Activated CD4-positive, alpha-beta T cell treated with anti-CD3 and anti-CD28 coated beads for 48 hours (primary cell): ENCODE results near the gene KLHL29.

Experiments
- DNase-seq: peaks from one replicate; pipeline ENCODE4 v3.0.0-alpha.2; 2020

KLHL29 gene

DNA sequence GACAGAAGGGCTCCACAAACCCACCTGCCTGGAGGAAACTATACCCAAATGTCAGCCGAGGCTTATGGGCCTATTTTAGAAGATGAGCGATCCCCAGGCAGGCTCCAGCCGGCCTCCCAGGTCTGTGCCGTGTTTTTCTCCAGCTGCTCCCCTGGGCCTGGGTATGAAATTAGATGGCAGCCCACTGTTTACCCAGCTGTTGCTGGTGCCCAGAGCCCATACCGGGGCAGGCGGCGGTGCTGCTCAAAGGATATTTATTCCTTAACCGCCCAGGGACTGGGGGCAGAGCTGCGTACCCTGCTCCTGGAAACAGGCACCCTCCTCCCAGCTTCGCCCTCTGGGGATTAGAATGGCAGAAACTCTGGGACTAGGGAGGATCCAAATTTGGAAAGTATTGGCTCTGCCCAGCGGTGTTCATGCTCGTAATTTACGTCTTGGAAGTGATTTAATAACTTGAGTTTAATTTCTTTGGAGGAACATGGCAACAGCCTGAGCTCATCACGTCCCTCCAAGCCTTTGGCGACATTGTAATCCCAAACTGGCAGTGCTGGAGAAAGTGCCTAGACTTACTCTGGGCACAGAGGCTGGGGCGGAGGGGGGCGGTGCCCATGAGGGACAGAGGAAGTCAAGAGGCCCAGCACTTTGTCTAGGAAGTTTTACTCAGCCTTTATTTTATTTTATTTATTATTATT lies 199.2 kb downstream of the KLHL29 start:
- DNase-seq, result no peak

DNA sequence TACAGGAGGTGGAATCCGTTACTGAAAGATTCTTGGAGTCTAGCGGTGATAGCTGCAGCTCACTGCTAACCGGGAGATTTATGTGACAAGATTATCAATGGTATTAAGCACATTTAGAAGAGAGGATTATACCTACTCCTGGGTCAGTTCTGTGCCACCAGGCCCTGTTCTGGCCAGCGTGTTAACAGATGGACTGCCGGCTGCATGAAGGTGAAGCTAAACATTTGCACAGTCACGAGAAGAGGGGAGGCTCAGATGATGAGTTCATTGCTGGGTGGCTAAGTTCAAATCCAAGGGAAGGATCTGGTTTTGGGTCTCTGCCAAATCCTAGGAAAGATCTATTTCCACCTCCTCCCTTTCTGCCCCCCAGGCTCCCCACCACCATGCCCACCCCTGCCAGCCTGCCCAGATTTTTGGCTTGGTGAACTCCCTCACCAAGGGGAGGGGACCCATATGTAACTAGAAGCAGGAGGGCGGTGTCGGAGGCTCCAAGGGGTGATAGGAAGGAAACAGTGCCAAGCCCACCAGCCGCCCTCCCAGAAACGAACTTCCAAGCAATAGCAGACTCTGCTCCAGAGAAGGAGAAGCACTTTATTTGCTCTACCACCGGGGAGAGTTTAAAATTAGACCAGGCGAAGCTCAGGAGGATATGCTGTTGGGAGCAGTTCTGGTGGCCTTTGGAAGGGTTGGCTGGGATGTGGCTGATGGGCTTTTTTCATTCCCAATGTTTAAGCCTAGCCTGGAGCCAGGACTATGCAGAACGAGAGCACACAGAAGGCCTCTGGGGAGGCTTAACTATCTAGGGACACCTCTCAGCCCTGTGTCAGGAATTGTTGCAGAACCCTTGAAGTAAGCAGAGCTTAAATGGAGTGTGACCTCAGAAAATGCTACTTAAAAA lies 200.5 kb downstream of the KLHL29 start:
- no peak for DNase-seq

DNA sequence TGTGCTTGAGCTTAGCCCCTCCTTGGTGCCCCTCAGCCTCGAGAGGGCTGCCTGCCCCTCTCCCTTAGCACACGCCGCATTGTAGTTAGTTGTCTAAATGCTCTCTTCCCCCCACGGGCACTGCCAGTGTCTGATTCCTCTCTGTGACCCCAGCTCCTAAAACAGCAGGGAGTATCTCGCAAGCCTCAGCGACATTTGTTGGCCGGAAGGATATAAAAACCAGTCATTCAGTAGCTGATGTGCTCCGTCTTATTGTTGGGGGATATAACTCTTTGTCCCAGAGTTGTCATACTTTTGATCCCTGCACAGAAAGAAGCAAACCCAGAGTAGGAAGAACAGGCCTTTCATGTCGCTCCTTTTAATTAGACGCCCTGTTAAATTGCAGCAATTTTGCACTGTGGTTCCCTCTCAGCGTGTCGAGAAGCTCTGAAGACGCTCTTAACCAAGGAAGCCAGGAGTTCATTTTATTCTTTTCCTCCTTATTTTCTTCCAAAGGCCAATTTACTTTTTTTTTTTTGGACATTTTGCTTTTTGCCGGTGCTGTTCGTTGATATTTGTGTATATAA lies 201.8 kb downstream of the KLHL29 start:
- DNase-seq, result no peak

- DNase-seq, result no peak
Measured at GRCh38 chr2:23587341-23587880, 202.4 kb downstream of the KLHL29 start.

- DNase-seq, result no peak
Measured at GRCh38 chr2:23588106-23588505, 203.1 kb downstream of the KLHL29 start.

GRCh38 chr2:23588508-23589201 lies 203.7 kb downstream of the KLHL29 start:
- DNase-seq, result no peak

DNA sequence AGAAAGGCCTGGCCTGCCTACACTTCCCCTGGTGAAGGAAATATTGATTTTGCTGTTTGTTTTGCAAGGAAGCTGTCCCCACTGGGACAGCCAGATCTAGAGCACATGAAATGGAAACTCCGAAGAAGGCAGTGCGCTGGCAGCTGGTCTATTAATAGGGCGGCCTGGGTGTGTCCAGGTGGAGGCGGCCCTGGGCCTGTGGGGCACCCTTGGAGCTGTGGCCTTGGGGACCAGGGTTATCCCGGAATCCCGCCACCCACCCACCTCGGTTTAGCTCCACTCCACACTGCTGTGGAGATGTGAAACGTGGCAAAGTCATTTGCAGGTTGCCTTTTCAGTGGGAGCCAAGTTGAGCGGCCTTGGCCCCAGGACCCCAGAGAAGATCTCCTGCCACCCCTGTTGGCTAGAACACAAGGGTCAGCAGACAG lies 204.3 kb downstream of the KLHL29 start:
- DNase-seq, result no peak

DNA sequence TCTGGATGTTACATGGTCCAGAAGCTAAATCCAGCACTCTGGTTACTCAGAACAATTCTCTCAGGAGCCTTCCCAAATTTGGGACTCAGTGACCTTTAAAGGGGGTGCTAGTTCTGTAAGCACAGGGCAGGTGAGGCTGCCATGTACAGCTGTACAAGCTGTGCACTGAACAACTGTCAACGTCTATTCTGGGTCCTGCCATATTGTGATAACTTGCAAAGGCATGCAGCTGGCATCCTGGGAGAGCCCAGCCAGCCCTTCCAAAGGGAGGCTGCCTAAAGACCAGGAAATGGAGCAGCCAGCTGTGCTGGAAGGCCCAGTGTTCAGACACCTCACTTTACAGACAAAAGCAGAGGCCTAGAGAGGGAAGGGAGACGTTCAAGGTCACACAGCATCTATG lies 204.8 kb downstream of the KLHL29 start:
- no peak for DNase-seq

DNA sequence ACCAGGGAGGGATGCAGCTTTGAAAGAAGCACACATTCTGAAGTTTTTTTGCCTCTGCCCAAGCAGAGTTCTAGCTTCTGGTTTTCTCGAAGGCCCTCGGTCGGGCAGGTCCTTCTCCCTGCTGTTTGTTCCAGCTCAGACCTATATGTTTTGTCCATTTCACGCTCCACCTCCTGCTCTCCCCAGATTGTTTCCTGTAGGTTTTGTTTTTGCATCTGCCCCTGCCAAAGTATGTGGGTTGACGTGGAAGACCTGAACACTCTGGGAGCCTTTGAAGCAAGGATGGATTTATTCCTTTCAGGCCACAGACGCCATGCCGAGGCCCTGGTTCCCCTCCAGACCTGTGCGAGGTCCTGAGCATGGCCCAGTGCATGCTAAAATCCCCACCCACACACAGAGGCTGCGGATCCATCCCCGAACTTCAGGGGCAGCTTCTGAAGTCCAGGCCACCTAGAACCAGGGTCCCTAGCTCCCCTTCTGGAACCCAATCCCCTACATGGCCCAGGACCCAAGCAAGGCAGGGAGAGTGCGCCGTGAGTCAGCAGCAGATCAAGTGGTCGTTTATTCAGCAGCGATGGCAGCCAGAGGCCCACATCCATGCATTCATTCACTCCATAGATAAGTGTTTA lies 205.4 kb downstream of the KLHL29 start:
- DNase-seq, result no peak

- no peak for DNase-seq
Measured at GRCh38 chr2:23591111-23591510, 206.1 kb downstream of the KLHL29 start.

- DNase-seq, result no peak
Measured at GRCh38 chr2:23592061-23592685, 207.2 kb downstream of the KLHL29 start.

DNA sequence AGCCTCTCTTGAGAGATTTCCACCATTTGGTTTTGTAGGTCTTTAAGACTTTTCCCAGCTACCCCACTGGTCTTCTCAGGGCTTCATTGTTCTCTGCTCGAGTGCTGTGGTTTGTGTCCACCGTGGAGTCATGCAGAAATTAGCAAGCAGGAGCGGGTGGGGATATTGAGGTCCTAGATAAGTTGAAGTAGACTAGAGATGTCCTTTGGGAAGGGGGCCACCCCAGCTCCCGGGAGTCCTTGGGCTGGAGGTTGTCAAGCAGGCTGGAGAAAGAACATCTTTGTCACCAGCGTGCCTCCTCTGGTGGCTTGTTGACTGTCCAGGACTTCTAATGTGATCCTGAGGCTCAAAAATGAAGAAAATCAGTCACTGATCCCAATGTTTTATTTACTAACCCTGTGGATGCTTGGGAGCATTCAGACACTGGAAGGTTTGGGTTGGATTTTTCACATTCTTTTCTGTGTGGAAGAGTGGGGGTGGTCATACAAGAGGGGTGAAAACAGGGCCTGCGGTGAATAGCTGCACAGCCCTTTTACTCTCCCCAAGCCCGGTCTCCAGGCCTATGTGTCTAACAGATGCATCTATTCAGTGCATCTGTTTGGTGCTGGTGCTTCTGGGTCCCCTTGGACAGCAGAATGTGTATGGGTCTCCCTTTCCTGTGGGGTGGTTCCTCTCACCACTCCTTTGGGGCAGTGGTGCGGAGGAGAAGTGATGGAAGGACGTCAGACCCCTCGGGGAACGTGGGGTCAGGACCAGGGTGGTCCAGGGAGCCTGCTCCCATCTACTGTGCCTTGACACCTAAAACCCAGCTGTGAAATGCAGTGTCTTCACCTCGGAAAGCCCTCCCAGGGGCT lies 208.1 kb downstream of the KLHL29 start:
- no peak for DNase-seq

GRCh38 chr2:23593752-23594459 lies 208.9 kb downstream of the KLHL29 start:
- no peak for DNase-seq

DNA sequence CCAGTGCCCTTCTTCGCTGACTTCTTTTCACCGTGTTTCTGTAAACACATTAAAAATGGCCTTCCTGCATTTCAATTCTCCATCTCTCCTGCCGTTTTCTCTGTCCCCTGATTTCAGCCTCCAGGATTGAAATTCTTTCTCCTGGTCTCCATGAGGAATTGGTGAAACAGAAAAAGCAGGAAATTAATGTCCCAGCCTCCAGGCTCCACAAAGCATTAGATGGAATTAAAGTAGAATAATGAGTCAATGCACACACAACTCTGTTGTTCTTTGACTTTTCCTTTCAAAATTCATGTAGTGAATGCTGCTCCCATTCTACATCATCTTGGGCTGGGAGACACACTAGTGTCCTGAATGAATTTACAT lies 209.5 kb downstream of the KLHL29 start:
- no peak for DNase-seq

GRCh38 chr2:23595021-23595420 lies 210.0 kb downstream of the KLHL29 start:
- DNase-seq, result no peak

DNA sequence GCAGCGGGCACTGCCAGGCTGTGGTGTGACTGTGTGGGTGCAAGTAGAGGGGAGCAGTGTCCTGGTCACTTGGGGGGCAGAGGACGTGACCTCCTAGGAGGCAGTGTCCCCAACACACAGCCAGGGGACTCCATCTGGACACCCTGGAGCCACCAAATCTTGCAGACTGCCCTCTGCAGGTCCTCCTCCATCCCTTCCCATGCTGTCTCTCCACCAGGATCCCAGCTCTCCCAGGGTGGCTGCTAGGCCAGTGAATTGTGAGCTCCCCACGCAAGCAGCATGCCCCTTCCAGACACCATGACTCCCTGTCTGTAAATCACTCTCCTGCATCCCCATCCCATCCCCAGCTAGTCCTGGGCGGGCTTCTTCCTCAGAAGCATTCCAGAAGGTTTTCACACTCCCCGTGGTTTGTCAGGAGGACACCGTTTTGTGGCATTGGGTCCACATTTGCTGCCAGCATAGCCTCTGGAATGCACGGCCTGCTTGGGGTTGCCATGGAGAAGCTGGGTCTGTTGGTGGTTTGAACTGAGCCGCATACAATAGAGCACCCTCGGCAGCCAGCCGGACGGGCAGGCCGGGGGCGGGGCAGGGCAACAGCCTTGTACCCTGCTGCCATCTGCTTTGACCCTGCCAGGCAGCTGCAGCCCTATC lies 210.7 kb downstream of the KLHL29 start:
- DNase-seq, result no peak

DNA sequence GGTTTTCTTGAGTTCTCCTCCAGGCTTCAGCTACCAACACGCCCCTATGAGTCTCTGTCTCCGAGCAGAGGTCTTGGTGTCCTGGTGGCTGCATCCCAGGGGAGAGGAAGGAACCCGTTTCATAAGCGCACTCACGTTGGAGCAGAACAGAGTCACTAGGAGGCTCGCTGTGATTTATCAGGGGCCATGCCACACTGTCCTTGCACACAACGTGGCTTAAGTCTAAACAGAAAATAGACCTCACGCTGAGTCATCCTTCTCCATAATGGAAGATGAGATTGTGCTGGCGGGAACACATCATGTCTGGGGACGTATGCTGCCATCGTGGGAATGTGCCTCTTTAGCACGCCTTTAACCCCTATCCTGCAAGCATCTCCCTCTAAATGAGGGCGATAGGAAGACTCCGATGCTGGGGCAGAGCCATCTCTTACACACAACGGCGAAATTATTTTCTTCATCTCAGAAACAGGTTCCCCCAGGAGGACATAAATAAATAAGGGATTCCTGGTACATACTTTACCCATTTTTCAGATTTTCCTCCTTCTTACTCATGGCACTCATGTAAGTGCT lies 211.4 kb downstream of the KLHL29 start:
- no peak for DNase-seq

DNA sequence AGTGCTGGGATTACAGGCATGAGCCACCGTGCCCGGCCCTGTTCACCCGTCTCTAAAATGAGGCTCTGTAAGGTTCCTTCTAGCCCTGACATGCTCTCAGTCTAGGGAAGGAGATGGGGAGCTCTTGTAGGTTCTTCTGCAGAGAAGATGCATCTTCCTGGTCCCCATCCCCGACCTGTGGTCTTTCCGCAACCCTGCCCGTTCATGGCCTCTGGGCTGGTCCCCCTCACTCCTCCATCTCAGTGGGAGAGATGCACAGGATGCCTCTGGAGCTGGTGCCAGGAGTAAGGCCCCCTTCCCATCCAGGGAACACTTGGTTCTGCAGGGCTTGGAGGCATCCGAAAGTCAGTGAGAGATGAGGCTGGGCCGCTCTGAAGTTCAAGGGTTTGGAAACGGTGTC lies 212.7 kb downstream of the KLHL29 start:
- DNase-seq, result no peak

- no peak for DNase-seq
Measured at GRCh38 chr2:23599006-23599405, 214.0 kb downstream of the KLHL29 start.

DNA sequence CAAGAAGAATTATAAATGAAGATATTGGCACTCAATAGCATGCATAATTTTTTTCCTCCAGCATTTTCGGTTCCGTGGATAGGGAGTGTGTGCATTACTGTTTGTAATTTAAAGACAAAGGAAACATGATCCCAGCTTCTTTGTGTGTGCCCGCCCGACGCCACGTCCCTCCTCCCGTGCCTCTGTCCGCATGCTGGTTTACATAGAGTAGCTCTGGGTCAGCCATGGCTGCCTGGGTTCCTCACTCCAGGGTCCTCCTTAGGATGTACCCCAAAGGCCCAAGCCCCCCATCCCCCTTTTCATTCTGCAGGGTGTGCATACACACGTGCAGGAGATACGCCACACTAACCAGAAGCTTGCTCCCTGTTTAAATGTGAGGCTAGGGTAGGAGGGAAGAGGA lies 214.7 kb downstream of the KLHL29 start:
- no peak for DNase-seq
